ENCODE measurements around the gene EDNRA.

EDNRA gene

DNA sequence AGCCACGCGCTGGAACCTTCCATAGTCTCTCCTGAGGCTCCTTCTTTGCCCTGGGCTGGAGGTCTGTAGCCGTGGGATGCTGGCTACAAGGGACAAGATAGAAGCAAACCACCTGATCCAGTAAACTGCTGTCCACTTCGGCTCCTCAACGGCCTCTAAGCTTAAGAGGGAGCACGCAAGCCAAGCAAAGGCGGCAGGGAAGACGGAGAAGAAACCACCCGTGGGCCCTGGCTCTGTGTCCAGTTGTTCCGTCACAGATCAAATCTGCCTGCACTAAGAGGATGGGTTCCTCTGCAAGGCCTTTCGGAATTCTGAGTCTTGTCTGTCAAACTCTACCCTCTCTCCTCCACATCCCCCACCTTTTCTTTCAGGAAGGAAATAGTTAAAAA is 401 bp upstream of the EDNRA start:
- Histone ChIP-seq H3K27ac (peak overlapping the region; percentile 79 to 92), H3K4me1 (peaks cover 0 to 39% (median 19%) of the 10 kb centered on the region in 4 donors)

DNA sequence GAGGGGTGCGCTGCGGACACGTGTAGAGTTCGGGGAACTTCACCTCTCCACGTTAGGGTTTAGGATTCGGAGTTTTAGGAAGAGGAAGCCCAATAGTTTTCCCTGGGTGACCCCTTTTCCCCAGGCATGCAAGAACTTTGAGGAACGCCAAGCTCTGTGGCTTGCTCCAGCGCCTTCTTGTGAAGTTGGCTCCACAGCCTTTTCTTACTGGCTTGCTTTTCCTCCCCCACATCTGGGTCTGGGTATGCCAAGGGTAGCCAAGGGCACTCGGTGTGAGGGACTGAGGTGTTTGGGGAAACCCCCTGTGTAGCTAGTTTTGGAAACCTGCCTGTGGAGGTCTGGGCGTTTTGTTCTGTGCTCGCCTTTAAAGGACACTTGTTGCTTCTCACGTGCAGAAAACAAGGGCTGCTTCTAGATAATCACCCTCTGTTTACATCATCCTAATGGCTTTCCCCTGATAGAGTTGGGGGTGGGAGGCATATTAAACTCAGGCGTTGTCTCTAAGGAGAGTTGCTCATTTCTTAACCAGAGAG is 746 bp downstream of the EDNRA start:
- peak in 1 of 2 donors; percentile 67 for DNase-seq
- Histone ChIP-seq H3K36me3 (no peaks in the 10 kb centered on the region), H3K27ac (peak overlapping the region; percentile 79 to 92), H3K9me3 (no peaks in the 10 kb centered on the region), H3K4me3 (peak overlapping the region; percentile 56 to 70), H3K27me3 (no peaks in the 10 kb centered on the region), H3K4me1 (peaks cover 0 to 50% (median 19%) of the 10 kb centered on the region in 4 donors)
- intact Hi-C loops (cut with DNase I; ENCODE audit: low total_unique reads) = no loop called here
- TF ChIP-seq, protein P1, sequence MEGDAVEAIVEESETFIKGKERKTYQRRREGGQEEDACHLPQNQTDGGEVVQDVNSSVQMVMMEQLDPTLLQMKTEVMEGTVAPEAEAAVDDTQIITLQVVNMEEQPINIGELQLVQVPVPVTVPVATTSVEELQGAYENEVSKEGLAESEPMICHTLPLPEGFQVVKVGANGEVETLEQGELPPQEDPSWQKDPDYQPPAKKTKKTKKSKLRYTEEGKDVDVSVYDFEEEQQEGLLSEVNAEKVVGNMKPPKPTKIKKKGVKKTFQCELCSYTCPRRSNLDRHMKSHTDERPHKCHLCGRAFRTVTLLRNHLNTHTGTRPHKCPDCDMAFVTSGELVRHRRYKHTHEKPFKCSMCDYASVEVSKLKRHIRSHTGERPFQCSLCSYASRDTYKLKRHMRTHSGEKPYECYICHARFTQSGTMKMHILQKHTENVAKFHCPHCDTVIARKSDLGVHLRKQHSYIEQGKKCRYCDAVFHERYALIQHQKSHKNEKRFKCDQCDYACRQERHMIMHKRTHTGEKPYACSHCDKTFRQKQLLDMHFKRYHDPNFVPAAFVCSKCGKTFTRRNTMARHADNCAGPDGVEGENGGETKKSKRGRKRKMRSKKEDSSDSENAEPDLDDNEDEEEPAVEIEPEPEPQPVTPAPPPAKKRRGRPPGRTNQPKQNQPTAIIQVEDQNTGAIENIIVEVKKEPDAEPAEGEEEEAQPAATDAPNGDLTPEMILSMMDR (IDR thresholded peaks at IDR 0.05) = no peak

More for the DNA sequence above, 401 bp upstream of the EDNRA start:
- intact Hi-C loops (cut with DNase I; ENCODE audit: low total_unique reads) = no loop called here
- TF ChIP-seq, protein P1 (IDR thresholded peaks at IDR 0.05) = no peak
- Histone ChIP-seq H3K36me3 (no peaks in the 10 kb centered on the region), H3K4me3 (peak overlapping the region; percentile 56 to 70), H3K27me3 (no peaks in the 10 kb centered on the region), H3K9me3 (no peaks in the 10 kb centered on the region)
- DNase-seq = peak in 1 of 2 donors; percentile 67

DNA sequence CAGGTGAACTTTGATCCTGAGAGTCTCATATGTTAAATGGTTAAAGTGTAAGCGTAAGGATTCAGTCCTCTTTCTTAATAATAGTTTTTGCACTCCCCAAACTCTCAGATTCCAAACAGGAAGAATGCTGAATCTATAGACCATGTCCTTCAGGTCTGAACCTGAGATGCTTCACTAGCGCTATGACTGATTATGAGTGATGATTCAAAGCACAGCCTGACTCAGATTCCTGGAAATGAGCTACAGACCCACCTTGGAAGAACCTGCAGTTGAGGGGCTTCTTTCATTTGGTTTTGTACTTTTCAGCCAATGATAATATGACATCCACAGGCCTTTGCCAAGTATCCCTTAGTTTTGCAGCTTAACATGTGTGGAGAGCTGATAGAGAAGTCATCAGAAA is 1.4 kb downstream of the EDNRA start:
- Histone ChIP-seq H3K4me3 (peak overlapping the region; percentile 56 to 70), H3K4me1 (peaks cover 0 to 56% (median 22%) of the 10 kb centered on the region in 4 donors)

DNA sequence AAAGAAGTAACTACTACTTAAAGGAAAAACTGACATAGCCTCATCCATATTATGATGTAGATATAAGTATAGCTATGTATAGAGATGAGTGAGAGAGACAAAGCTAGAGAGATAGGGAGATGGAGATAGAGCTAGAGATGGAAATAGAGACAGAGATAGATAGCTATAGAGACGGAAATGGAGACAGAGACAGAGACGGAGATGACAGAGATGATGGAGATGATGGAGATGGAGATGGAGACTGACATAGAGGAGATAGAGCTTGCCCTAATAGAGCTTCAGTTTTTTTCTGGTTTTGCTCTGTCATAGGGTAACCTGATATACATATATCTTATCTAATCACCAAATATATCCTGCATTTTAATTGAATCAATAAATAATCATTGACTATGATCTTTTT is 4.3 kb downstream of the EDNRA start:
- peak overlapping the region; percentile 24 to 31 for H3K27ac ChIP-seq
- no peaks in the 10 kb centered on the region for H3K27me3 ChIP-seq
- no peak for DNase-seq
- TF ChIP-seq, protein P1 (IDR thresholded peaks at IDR 0.05) = no peak
- peaks cover 0 to 69% (median 11%) of the 10 kb centered on the region in 4 donors for H3K4me1 ChIP-seq
- no peaks in the 10 kb centered on the region for H3K36me3 ChIP-seq
- intact Hi-C loops (cut with DNase I; ENCODE audit: low total_unique reads) = no loop called here
- H3K9me3 ChIP-seq = no peaks in the 10 kb centered on the region
- H3K4me3 ChIP-seq = no peak overlapping the region

More for the DNA sequence above, 1.4 kb downstream of the EDNRA start:
- no peaks in the 10 kb centered on the region for H3K9me3 ChIP-seq
- H3K27ac ChIP-seq = peak overlapping the region; percentile 79 to 92
- intact Hi-C loops (cut with DNase I; ENCODE audit: low total_unique reads) = no loop called here
- H3K36me3 ChIP-seq = no peaks in the 10 kb centered on the region
- no peaks in the 10 kb centered on the region for H3K27me3 ChIP-seq
- TF ChIP-seq, protein P1 (IDR thresholded peaks at IDR 0.05) = no peak
- DNase-seq = no peak

DNA sequence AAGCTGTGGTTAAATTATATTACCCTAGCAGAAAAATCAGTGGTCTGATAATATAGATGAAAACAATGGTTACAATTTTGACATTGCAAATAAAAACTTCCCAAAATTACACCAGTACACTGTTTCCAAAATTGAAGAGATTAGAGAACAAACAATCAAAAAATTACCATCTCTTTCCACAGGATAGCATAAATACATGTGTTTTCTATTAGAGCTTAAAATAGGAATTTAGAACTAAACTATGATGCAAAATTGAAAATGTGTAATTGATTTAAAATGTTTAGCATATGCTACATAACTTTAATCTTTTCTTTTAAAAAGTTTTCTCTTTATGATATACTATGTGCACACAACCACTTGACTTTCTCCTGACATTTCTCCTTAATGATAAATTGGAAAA is 6.7 kb downstream of the EDNRA start:
- Histone ChIP-seq H3K27ac (peak overlapping the region in 1 of 2 donors; percentile 5), H3K36me3 (no peaks in the 10 kb centered on the region), H3K4me3 (no peak overlapping the region), H3K9me3 (no peaks in the 10 kb centered on the region), H3K4me1 (peaks cover 0 to 66% (median 9%) of the 10 kb centered on the region in 4 donors), H3K27me3 (no peaks in the 10 kb centered on the region)
- DNase-seq = no peak
- intact Hi-C loops (cut with DNase I; ENCODE audit: low total_unique reads) = no loop called here
- TF ChIP-seq, protein P1 (IDR thresholded peaks at IDR 0.05) = no peak

Measured in tibial artery (tissue), 4 donors.